ENCODE results near the gene CDAN1. TPM values are rescaled to one million over a fixed set of nuclear protein-coding genes. Genes with fewer than 3 reads are reported as not detected.

The CDAN1 gene
- total RNA-seq, 2 experiments from 2014 or later = 23.2 to 24.7 TPM

DNA sequence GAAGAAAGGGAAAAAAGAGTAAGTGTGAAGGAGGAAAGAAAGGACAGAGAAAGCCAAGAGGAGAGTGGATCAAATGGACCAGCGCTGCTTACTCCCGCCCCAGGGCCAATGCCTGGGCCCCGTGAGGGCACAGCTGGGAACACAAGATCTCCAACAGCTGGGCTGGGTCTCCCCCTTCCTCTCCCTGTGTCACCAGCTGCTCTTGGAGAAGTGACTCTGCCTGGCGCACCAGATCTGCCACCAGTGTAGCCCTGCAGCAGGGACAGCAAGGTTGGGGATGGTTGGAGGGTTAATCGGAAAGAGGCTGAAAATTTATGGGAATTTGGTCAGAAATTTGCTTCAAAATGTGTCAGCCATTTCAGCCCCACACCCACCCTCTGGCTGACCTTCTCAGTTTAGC, 8.4 kb downstream of the CDAN1 start:
- no peak overlapping the region for H3K4me3 ChIP-seq (ENCODE audit: low read length)
- intact Hi-C loops (cut with DNase I, micrococcal nuclease) = no loop called here
- Mint-ChIP-seq H3K9me3 (no peaks in the 10 kb centered on the region), H3K4me3 (no peak overlapping the region), H3K36me3 (ENCODE audit: low read depth) (peaks cover 88% of the 10 kb centered on the region), H3K27ac (no peak overlapping the region), H3K27me3 (no peaks in the 10 kb centered on the region), H3K4me1 (ENCODE audit: low read depth) (no peaks in the 10 kb centered on the region)
- H3K36me3 ChIP-seq (ENCODE audit: insufficient read depth, low read length) = peaks cover 93% of the 10 kb centered on the region
- H3K4me1 ChIP-seq (ENCODE audit: insufficient read depth, low read length) = no peaks in the 10 kb centered on the region
- DNase-seq (no peak), ATAC-seq (ENCODE audit: poor library complexity) (no peak)
- H3K27me3 ChIP-seq (ENCODE audit: control insufficient read depth in 1 of 2, insufficient read depth in 2 of 2, low read length in 2 of 2) = no peaks in the 10 kb centered on the region
- ChIA-PET CTCF (no interaction called here), POLR2A (no interaction called here)
- H3K9me3 ChIP-seq (ENCODE audit: control insufficient read depth in 1 of 2, insufficient read depth in 1 of 2, low read length in 2 of 2) = no peaks in the 10 kb centered on the region
- no peak overlapping the region for H3K27ac ChIP-seq (ENCODE audit: low read depth in 1 of 2, low read length in 2 of 2)
- TF ChIP-seq, protein P1, sequence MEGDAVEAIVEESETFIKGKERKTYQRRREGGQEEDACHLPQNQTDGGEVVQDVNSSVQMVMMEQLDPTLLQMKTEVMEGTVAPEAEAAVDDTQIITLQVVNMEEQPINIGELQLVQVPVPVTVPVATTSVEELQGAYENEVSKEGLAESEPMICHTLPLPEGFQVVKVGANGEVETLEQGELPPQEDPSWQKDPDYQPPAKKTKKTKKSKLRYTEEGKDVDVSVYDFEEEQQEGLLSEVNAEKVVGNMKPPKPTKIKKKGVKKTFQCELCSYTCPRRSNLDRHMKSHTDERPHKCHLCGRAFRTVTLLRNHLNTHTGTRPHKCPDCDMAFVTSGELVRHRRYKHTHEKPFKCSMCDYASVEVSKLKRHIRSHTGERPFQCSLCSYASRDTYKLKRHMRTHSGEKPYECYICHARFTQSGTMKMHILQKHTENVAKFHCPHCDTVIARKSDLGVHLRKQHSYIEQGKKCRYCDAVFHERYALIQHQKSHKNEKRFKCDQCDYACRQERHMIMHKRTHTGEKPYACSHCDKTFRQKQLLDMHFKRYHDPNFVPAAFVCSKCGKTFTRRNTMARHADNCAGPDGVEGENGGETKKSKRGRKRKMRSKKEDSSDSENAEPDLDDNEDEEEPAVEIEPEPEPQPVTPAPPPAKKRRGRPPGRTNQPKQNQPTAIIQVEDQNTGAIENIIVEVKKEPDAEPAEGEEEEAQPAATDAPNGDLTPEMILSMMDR (IDR thresholded peaks at IDR 0.05) = no peak

DNA sequence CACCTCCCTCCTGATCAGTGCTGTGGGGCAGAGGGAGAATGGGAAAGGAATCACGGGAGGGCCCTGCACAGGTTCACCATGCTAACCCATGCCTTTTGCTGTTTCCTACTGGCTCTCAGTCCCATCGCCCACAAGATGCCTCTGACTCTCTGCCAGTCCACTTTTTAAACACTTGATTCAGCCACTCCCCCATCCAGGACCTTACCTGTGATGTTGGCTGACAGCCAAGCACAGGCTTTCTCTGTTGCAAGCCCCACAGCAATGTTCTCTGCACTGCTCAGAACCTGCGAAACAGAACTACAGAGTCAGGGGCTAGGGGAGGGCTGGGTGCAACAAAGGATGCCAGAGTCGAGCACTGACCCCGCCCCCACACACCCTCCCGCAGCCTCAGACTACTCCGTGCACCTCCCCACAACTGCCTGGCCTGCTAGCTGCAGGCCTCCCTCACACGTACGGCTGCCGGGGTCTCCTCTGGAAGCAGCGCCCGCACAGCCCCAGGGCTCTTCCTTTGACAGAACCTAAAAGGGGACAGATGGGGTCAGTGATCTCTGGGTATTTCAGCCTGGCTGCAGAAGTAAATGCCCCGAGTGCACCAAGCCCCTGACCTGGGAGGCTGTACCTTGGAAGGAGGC, 9.1 kb downstream of the CDAN1 start:
- H3K27me3 ChIP-seq (ENCODE audit: control insufficient read depth in 1 of 2, insufficient read depth in 2 of 2, low read length in 2 of 2) = no peaks in the 10 kb centered on the region
- no peak overlapping the region for H3K27ac ChIP-seq (ENCODE audit: low read depth in 1 of 2, low read length in 2 of 2)
- no peaks in the 10 kb centered on the region for H3K27me3 Mint-ChIP-seq
- H3K36me3 Mint-ChIP-seq (ENCODE audit: low read depth) = peaks cover 89% of the 10 kb centered on the region
- TF ChIP-seq, protein P1 (IDR thresholded peaks at IDR 0.05) = no peak
- ATAC-seq (ENCODE audit: poor library complexity) (no peak), DNase-seq (no peak)
- H3K9me3 Mint-ChIP-seq = no peaks in the 10 kb centered on the region
- no peaks in the 10 kb centered on the region for H3K9me3 ChIP-seq (ENCODE audit: control insufficient read depth in 1 of 2, insufficient read depth in 1 of 2, low read length in 2 of 2)
- no peak overlapping the region for H3K4me3 ChIP-seq (ENCODE audit: low read length)
- H3K27ac Mint-ChIP-seq = no peak overlapping the region
- ChIA-PET CTCF (no interaction called here), POLR2A (no interaction called here)
- H3K36me3 ChIP-seq (ENCODE audit: insufficient read depth, low read length) = peaks cover 95% of the 10 kb centered on the region
- no peak overlapping the region for H3K4me3 Mint-ChIP-seq
- H3K4me1 Mint-ChIP-seq (ENCODE audit: low read depth) = no peaks in the 10 kb centered on the region
- intact Hi-C loops (cut with DNase I, micrococcal nuclease) = no loop called here
- H3K4me1 ChIP-seq (ENCODE audit: insufficient read depth, low read length) = no peaks in the 10 kb centered on the region

DNA sequence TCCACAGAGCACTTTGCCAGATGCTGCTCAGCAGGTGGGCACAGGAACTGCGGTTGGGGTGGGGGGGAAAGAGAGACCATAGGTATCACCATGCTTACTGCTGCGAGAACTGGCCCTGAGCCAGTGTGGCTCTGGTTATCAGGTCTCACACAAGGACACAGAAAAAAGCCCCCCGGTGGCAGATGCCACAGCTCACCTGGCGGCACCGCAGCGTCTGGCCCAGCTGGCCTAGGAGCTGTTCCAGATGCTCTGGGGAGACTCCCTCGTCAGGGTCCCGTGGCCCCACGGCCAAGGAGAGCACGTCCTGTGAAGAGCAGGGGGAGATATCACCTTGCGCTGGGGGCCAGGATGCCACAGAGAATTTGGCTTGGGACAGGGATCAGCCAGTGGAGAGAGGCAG, 10.8 kb downstream of the CDAN1 start:
- H3K27ac ChIP-seq (ENCODE audit: low read depth in 1 of 2, low read length in 2 of 2) = no peak overlapping the region
- Mint-ChIP-seq H3K9me3 (no peaks in the 10 kb centered on the region), H3K36me3 (ENCODE audit: low read depth) (peaks cover 77% of the 10 kb centered on the region), H3K4me1 (ENCODE audit: low read depth) (no peaks in the 10 kb centered on the region), H3K27me3 (no peaks in the 10 kb centered on the region), H3K4me3 (no peak overlapping the region), H3K27ac (no peak overlapping the region)
- H3K4me3 ChIP-seq (ENCODE audit: low read length) = no peak overlapping the region
- CTCF ChIA-PET = no interaction called here
- H3K27me3 ChIP-seq (ENCODE audit: control insufficient read depth in 1 of 2, insufficient read depth in 2 of 2, low read length in 2 of 2) = no peaks in the 10 kb centered on the region
- no peaks in the 10 kb centered on the region for H3K4me1 ChIP-seq (ENCODE audit: insufficient read depth, low read length)
- peaks cover 82% of the 10 kb centered on the region for H3K36me3 ChIP-seq (ENCODE audit: insufficient read depth, low read length)
- DNase-seq = no peak
- intact Hi-C loops (cut with DNase I, micrococcal nuclease) = no loop called here
- POLR2A ChIA-PET = no interaction called here
- ATAC-seq (ENCODE audit: poor library complexity) = no peak
- TF ChIP-seq, protein P1 (IDR thresholded peaks at IDR 0.05) = no peak
- no peaks in the 10 kb centered on the region for H3K9me3 ChIP-seq (ENCODE audit: control insufficient read depth in 1 of 2, insufficient read depth in 1 of 2, low read length in 2 of 2)
